Psoas muscle (tissue), 8 donors: ENCODE measurements around the gene CLIC4. TPM values are rescaled to one million over a fixed set of nuclear protein-coding genes. Genes with fewer than 3 reads are reported as not detected.
"Not testable (repeated sequence)": the region's sequence is repeated elsewhere in the genome, so short reads cannot be mapped to it uniquely, and the experiment has no call there.

ENCODE experiments used
- ATAC-seq, 4 donors: fragments of 200-7000 bp; cut with Tn5 transposase; one replicate each; pipeline ENCODE4 v1.9.1; 2020; ENCODE audit warnings: moderate library complexity in 3 of 4, mild to moderate bottlenecking in 2 of 4
- DNase-seq, 2 donors: peaks; one replicate each; pipeline ENCODE4 v3.0.0-alpha.2; 2020
- H3K27ac ChIP-seq: fragments of 200-600 bp; one replicate; pipeline ENCODE4 v1.8.0; 2022
- H3K27me3 ChIP-seq, 3 donors: fragments of 200-600 bp in 1 of 3; one replicate each; pipeline versions ENCODE4 v1.6.1 to v1.8.0; 2013 to 2022; ENCODE audit warnings: low read length in 2 of 3, mild to moderate bottlenecking in 2 of 3, moderate library complexity in 1 of 3; ENCODE audit not compliant: insufficient read depth in 3 of 3
- H3K36me3 ChIP-seq, 2 donors: fragments of 200-600 bp in 1 of 2; one replicate each; pipeline versions ENCODE4 v1.6.1 to v1.8.0; 2013 to 2022; ENCODE audit warnings: low read depth in 1 of 2, mild to moderate bottlenecking in 1 of 2, moderate library complexity in 1 of 2; ENCODE audit not compliant: insufficient read depth in 1 of 2
- H3K4me1 ChIP-seq: fragments of 200-600 bp; one replicate; pipeline ENCODE4 v1.8.0; 2022
- H3K4me3 ChIP-seq: fragments of 200-600 bp; one replicate; pipeline ENCODE4 v1.8.0; 2022; ENCODE audit warnings: mild to moderate bottlenecking
- H3K9me3 ChIP-seq: fragments of 200-600 bp; one replicate; pipeline ENCODE4 v1.8.0; 2022
- CTCF ChIP-seq: fragments of 200-600 bp; IDR thresholded peaks from one replicate; pipeline ENCODE4 v1.8.0; 2022; ENCODE audit warnings: antibody characterized with exemption
- WGBS, 3 donors: extraction: QIAGEN DNeasy Blood & Tissue Kit; methylation state at CpG; one replicate each; pipeline versions ENCODE4 v1.1.6 to v1.1.7; 2013; 5-methylcytosine and 5-hydroxymethylcytosine counted together
- intact Hi-C, 2 donors: fragments of 100-400 bp; cut with DNase I; formaldehyde crosslinking; loops; one replicate each; pipeline versions ENCODE4 v1.11.0 to v1.14.2; 2022
- polyA plus RNA-seq, 3 donors: library from polyadenylated mRNA; stranded (reverse); fragments of 200-250 nt; gene quantifications; one replicate each; pipeline ENCODE4 v1.2.3, GENCODE V29; 2013
- total RNA-seq, 4 donors: library from RNA; stranded (reverse); fragmentation: NEBNext Ultra II Directional in 2 of 4; extraction: Animal tissue kit (Norgen Biotek cat#: 25700) in 2 of 4; gene quantifications; one replicate each; pipeline versions ENCODE4 v1.2.1 to v1.2.4, GENCODE V29; 2021 to 2023
- donor health status: healthy with polysubstance abuse.
- donor health status: DM: no; HTN: no; CAD: no; lungs with moderate emphysema.
- donor health status: Bipolar disorder and iron deficiency.
- donor health status: healthy.
- donor health status: DM: yes; HTN: yes; CAD: no.
- donor health status: DM: no; HTN: no; CAD: no.
- donor health status: DM: no; HTN: no; CAD: no.
- donor health status: DM: yes; HTN: yes; CAD: no.

The CLIC4 gene
- total and polyA plus RNA-seq, 7 donors: 22.1 to 67.3 (median 44.8) TPM

GRCh38 chr1:24779689-24780464, 34.6 kb downstream of the CLIC4 start:
- no peak overlapping the region for H3K27ac ChIP-seq
- ATAC-seq (no peak), DNase-seq (no peak)
- H3K36me3 ChIP-seq: no peaks in the 10 kb centered on the region
- intact Hi-C loops: no loop called here
- peaks cover 3% of the 10 kb centered on the region for H3K4me1 ChIP-seq
- H3K9me3 ChIP-seq: no peaks in the 10 kb centered on the region
- H3K27me3 ChIP-seq: no peaks in the 10 kb centered on the region
- no peak for TF ChIP-seq CTCF
- H3K4me3 ChIP-seq: no peak overlapping the region
- 96 to 97% (median 96%) methylated on average over 5 of the region's 5 CpGs for WGBS, 3 donors

GRCh38 chr1:24780626-24781025, 35.4 kb downstream of the CLIC4 start:
- not testable (repeated sequence) for DNase-seq

GRCh38 chr1:24782689-24783088, 37.4 kb downstream of the CLIC4 start:
- no peaks in the 10 kb centered on the region for H3K4me1 ChIP-seq
- H3K27me3 ChIP-seq: no peaks in the 10 kb centered on the region
- WGBS, 3 donors: 97 to 99% (median 97%) methylated on average over 2 of the region's 2 CpGs
- DNase-seq (no peak), ATAC-seq (no peak)
- intact Hi-C loops: no loop called here
- H3K36me3 ChIP-seq: no peaks in the 10 kb centered on the region
- TF ChIP-seq CTCF: no peak
- no peak overlapping the region for H3K4me3 ChIP-seq
- H3K9me3 ChIP-seq: no peaks in the 10 kb centered on the region
- H3K27ac ChIP-seq: no peak overlapping the region

More at GRCh38 chr1:24780626-24781025, 35.4 kb downstream of the CLIC4 start:
- H3K4me1 ChIP-seq, H3K36me3 ChIP-seq, H3K4me3 ChIP-seq, intact Hi-C loops, H3K27me3 ChIP-seq, H3K27ac ChIP-seq, H3K9me3 ChIP-seq, ATAC-seq: not testable (repeated sequence)
- WGBS, 3 donors: 78 to 89% (median 78%) methylated on average over 8 of the region's 8 CpGs

- intact Hi-C loops: no loop called here
- no peaks in the 10 kb centered on the region for H3K27me3 ChIP-seq
- no peak overlapping the region for H3K4me3 ChIP-seq
- TF ChIP-seq CTCF: no peak
- ATAC-seq (no peak), DNase-seq (no peak)
- H3K4me1 ChIP-seq: no peaks in the 10 kb centered on the region
- no peaks in the 10 kb centered on the region for H3K36me3 ChIP-seq
- 69 to 94% (median 86%) methylated on average over 1 of the region's 1 CpG for WGBS, 3 donors
- no peak overlapping the region for H3K27ac ChIP-seq
- H3K9me3 ChIP-seq: no peaks in the 10 kb centered on the region
These were observed 38.5 kb downstream of the CLIC4 start for GRCh38 chr1:24783713-24784112.

- H3K4me1 ChIP-seq: no peaks in the 10 kb centered on the region
- intact Hi-C loops: no loop called here
- no peaks in the 10 kb centered on the region for H3K36me3 ChIP-seq
- ATAC-seq (no peak), DNase-seq (no peak)
- H3K27ac ChIP-seq: no peak overlapping the region
- H3K9me3 ChIP-seq: no peaks in the 10 kb centered on the region
- no peak for TF ChIP-seq CTCF
- H3K4me3 ChIP-seq: no peak overlapping the region
- H3K27me3 ChIP-seq: no peaks in the 10 kb centered on the region
These were observed 40.9 kb downstream of the CLIC4 start for GRCh38 chr1:24786191-24786590.
